NK-92 (cell line): Measurements from ENCODE around the gene CNTN5.

ENCODE experiments used
- DNase-seq: peaks from one replicate; lab custom pipeline; 2025; ENCODE audit not compliant: unreplicated experiment; lab: John Stamatoyannopoulos, UW

The CNTN5 gene

GRCh38 chr11:99887481-99887880 is 866.7 kb downstream of the CNTN5 start:
- DNase-seq = no peak

- DNase-seq = no peak
These were observed 873.1 kb downstream of the CNTN5 start for GRCh38 chr11:99893811-99894210.

GRCh38 chr11:99901175-99901574 is 880.4 kb downstream of the CNTN5 start:
- no peak for DNase-seq

GRCh38 chr11:99911116-99911515 is 890.4 kb downstream of the CNTN5 start:
- DNase-seq = no peak

- no peak for DNase-seq
These were observed 895.3 kb downstream of the CNTN5 start for GRCh38 chr11:99916078-99916477.

- no peak for DNase-seq
These were observed 898.0 kb downstream of the CNTN5 start for GRCh38 chr11:99918761-99919160.

- DNase-seq = no peak
These were observed 900.2 kb downstream of the CNTN5 start for GRCh38 chr11:99920956-99921355.

- no peak for DNase-seq
These were observed 905.2 kb downstream of the CNTN5 start for GRCh38 chr11:99925968-99926367.

GRCh38 chr11:99932684-99933083 is 911.9 kb downstream of the CNTN5 start:
- no peak for DNase-seq

GRCh38 chr11:99934008-99934407 is 913.3 kb downstream of the CNTN5 start:
- DNase-seq = no peak

- DNase-seq = no peak
These were observed 916.6 kb downstream of the CNTN5 start for GRCh38 chr11:99937330-99937729.

GRCh38 chr11:99952816-99953215 is 932.1 kb downstream of the CNTN5 start:
- DNase-seq = no peak

GRCh38 chr11:99960536-99960935 is 939.8 kb downstream of the CNTN5 start:
- DNase-seq = no peak

GRCh38 chr11:99968336-99968735 is 947.6 kb downstream of the CNTN5 start:
- no peak for DNase-seq

- no peak for DNase-seq
These were observed 953.2 kb downstream of the CNTN5 start for GRCh38 chr11:99973993-99974392.

GRCh38 chr11:99979042-99979441 is 958.3 kb downstream of the CNTN5 start:
- no peak for DNase-seq

GRCh38 chr11:99987821-99988470 is 967.2 kb downstream of the CNTN5 start:
- DNase-seq = no peak

- no peak for DNase-seq
These were observed 967.7 kb downstream of the CNTN5 start for GRCh38 chr11:99988471-99988837.

GRCh38 chr11:100003985-100004384 is 983.2 kb downstream of the CNTN5 start:
- DNase-seq = no peak

- DNase-seq = no peak
These were observed 983.8 kb downstream of the CNTN5 start for GRCh38 chr11:100004541-100004940.

GRCh38 chr11:100008417-100008816 is 987.7 kb downstream of the CNTN5 start:
- no peak for DNase-seq

GRCh38 chr11:100009728-100010127 is 989.0 kb downstream of the CNTN5 start:
- DNase-seq = no peak

- DNase-seq = no peak
These were observed 989.6 kb downstream of the CNTN5 start for GRCh38 chr11:100010393-100010792.
